Measurements from ENCODE around the gene MRPS11. TPM values are rescaled to one million over a fixed set of nuclear protein-coding genes. Genes with fewer than 3 reads are reported as not detected.

The MRPS11 gene
- total RNA-seq, 1 donor from 2014 or later, result 38.1 TPM

GRCh38 chr15:88484682-88485331, 17.3 kb downstream of the MRPS11 start:
- Mint-ChIP-seq H3K9me3 (ENCODE audit: low read depth) (no peaks in the 10 kb centered on the region), H3K4me1 (ENCODE audit: low read depth) (no peaks in the 10 kb centered on the region), H3K27ac (ENCODE audit: unreplicated experiment) (no peak overlapping the region), H3K4me3 (ENCODE audit: unreplicated experiment) (no peak overlapping the region), H3K27me3 (ENCODE audit: low read depth) (no peaks in the 10 kb centered on the region), H3K36me3 (ENCODE audit: low read depth) (peaks cover 5% of the 10 kb centered on the region)
- DNase-seq (ENCODE audit: low spot score), result no peak
- TF ChIP-seq, protein P1, sequence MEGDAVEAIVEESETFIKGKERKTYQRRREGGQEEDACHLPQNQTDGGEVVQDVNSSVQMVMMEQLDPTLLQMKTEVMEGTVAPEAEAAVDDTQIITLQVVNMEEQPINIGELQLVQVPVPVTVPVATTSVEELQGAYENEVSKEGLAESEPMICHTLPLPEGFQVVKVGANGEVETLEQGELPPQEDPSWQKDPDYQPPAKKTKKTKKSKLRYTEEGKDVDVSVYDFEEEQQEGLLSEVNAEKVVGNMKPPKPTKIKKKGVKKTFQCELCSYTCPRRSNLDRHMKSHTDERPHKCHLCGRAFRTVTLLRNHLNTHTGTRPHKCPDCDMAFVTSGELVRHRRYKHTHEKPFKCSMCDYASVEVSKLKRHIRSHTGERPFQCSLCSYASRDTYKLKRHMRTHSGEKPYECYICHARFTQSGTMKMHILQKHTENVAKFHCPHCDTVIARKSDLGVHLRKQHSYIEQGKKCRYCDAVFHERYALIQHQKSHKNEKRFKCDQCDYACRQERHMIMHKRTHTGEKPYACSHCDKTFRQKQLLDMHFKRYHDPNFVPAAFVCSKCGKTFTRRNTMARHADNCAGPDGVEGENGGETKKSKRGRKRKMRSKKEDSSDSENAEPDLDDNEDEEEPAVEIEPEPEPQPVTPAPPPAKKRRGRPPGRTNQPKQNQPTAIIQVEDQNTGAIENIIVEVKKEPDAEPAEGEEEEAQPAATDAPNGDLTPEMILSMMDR (IDR thresholded peaks at IDR 0.05), result no peak

DNA sequence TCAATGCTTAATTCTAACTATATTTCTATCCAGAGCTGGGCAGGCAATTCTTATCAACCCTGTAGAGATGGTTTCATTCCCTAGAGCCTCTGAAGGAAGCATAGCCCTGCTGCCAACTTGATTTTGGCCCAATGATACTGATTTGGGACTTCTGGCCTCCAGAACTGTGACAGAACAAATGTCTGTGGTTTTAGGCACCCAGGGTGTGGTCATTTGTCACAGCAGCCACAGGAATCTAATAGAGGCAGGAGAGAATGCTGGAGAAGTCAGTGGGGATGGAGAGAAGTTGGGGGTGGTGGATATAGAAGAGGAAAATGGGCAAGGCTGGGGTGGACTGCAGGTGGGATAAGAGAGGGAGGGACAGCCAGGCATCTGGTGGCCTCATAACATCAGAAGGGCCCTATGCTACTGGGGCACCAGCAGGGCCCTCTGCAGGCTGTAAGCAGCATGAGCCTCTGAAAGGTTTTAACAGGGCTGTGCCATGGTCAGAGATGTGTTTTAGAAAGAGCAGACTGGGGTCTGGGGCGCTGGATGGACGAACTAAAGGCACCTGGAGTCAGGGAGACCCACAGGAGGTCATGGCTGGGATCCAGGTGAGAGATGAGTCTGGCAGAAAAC, 19.8 kb downstream of the MRPS11 start:
- H3K36me3 Mint-ChIP-seq (ENCODE audit: low read depth), result no peaks in the 10 kb centered on the region
- H3K27ac Mint-ChIP-seq (ENCODE audit: unreplicated experiment), result no peak overlapping the region
- H3K4me3 Mint-ChIP-seq (ENCODE audit: unreplicated experiment), result no peak overlapping the region
- no peaks in the 10 kb centered on the region for H3K4me1 Mint-ChIP-seq (ENCODE audit: low read depth)
- no peaks in the 10 kb centered on the region for H3K27me3 Mint-ChIP-seq (ENCODE audit: low read depth)
- TF ChIP-seq, protein P1 (IDR thresholded peaks at IDR 0.05), result no peak
- DNase-seq (ENCODE audit: low spot score), result no peak
- H3K9me3 Mint-ChIP-seq (ENCODE audit: low read depth), result no peaks in the 10 kb centered on the region

DNA sequence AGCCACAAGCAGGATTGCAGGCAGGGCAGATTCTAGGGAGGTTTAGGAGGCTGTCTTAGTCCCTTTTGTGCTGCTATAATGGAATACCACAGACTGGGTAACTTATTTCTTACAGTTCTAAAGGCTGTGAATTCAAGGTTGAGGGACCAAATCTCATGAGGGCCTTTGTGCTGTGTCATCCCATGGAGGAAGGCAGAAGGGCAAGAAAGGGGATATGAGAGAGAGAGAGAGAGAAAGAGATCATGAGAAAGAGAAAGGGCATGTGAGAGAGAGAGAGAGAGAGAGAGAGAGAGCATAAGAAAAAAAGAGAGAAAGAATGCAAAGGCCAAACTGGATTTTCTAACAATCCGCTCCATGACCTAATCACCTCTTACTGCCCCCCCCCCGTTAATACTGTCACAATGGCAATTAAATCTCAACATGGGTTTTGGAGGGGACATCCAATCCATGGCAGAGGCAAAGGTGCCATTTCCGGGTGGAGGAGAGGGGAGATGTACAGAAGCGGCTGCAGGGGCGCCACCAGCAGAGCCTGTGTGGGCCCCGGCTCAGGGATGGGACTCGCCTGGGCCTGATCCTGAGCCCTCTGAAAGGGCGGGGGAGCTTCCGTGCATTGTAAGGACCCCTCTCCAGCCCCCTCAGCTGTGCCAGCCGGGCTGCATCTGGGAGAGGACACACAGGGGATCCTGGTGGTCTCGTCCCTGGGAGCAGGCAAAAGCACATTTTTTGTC, 20.5 kb downstream of the MRPS11 start:
- H3K9me3 Mint-ChIP-seq (ENCODE audit: low read depth), result no peaks in the 10 kb centered on the region
- H3K27me3 Mint-ChIP-seq (ENCODE audit: low read depth), result no peaks in the 10 kb centered on the region
- H3K36me3 Mint-ChIP-seq (ENCODE audit: low read depth), result no peaks in the 10 kb centered on the region
- DNase-seq (ENCODE audit: low spot score), result no peak
- H3K27ac Mint-ChIP-seq (ENCODE audit: unreplicated experiment), result no peak overlapping the region
- TF ChIP-seq, protein P1 (IDR thresholded peaks at IDR 0.05), result no peak
- no peaks in the 10 kb centered on the region for H3K4me1 Mint-ChIP-seq (ENCODE audit: low read depth)
- H3K4me3 Mint-ChIP-seq (ENCODE audit: unreplicated experiment), result no peak overlapping the region

GRCh38 chr15:88489321-88489720, 21.8 kb downstream of the MRPS11 start:
- no peaks in the 10 kb centered on the region for H3K9me3 Mint-ChIP-seq (ENCODE audit: low read depth)
- H3K36me3 Mint-ChIP-seq (ENCODE audit: low read depth), result no peaks in the 10 kb centered on the region
- H3K4me1 Mint-ChIP-seq (ENCODE audit: low read depth), result no peaks in the 10 kb centered on the region
- H3K4me3 Mint-ChIP-seq (ENCODE audit: unreplicated experiment), result no peak overlapping the region
- no peak overlapping the region for H3K27ac Mint-ChIP-seq (ENCODE audit: unreplicated experiment)
- TF ChIP-seq, protein P1 (IDR thresholded peaks at IDR 0.05), result no peak
- H3K27me3 Mint-ChIP-seq (ENCODE audit: low read depth), result no peaks in the 10 kb centered on the region
- DNase-seq (ENCODE audit: low spot score), result no peak

GRCh38 chr15:88490036-88490435, 22.5 kb downstream of the MRPS11 start:
- H3K27ac Mint-ChIP-seq (ENCODE audit: unreplicated experiment), result no peak overlapping the region
- H3K4me3 Mint-ChIP-seq (ENCODE audit: unreplicated experiment), result no peak overlapping the region
- H3K36me3 Mint-ChIP-seq (ENCODE audit: low read depth), result no peaks in the 10 kb centered on the region
- TF ChIP-seq, protein P1 (IDR thresholded peaks at IDR 0.05), result no peak
- H3K9me3 Mint-ChIP-seq (ENCODE audit: low read depth), result no peaks in the 10 kb centered on the region
- H3K27me3 Mint-ChIP-seq (ENCODE audit: low read depth), result no peaks in the 10 kb centered on the region
- no peaks in the 10 kb centered on the region for H3K4me1 Mint-ChIP-seq (ENCODE audit: low read depth)
- DNase-seq (ENCODE audit: low spot score), result no peak

All from chondrocyte (in vitro differentiated cells).